AG10803 (cell line): ENCODE data around the gene SAMM50.

Experiments used
- DNase-seq: peaks from one replicate; pipeline ENCODE4 v3.0.0; 2010; ENCODE audit warnings: low read depth
- H3K4me3 ChIP-seq: 2 replicates; pipeline ENCODE4 v1.5.1; 2011; ENCODE audit warnings: mild to moderate bottlenecking, low read length, control low read depth
- TF ChIP-seq, protein P1 (sequence below): conservative IDR thresholded peaks from 2 replicates; pipeline ENCODE4 v1.5.1; 2011; ENCODE audit warnings: mild to moderate bottlenecking, low read length, control low read depth, inconsistent platforms

The SAMM50 gene

DNA sequence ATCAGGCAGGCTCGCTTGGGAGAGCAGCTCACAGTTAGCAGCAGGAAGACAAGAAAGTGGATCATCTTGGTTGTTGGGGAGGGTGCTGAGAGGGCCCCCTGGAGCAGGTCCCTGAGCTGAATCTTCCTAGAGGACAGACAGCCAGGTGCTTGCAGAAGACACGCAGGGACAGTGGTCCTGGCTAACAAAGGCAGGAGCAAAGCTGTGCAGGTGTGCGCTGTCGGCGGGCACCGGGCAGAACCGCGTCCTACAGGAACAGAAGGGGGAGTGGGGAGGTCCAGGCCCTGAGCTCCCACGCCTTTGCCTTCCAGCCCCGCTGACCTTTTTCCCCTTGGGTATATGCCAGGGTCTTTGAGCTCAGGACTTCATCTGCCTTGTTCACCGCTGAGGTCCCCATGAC lies 38.8 kb downstream of the SAMM50 start:
- no peak overlapping the region for H3K4me3 ChIP-seq
- DNase-seq: no peak
- TF ChIP-seq, protein P1, sequence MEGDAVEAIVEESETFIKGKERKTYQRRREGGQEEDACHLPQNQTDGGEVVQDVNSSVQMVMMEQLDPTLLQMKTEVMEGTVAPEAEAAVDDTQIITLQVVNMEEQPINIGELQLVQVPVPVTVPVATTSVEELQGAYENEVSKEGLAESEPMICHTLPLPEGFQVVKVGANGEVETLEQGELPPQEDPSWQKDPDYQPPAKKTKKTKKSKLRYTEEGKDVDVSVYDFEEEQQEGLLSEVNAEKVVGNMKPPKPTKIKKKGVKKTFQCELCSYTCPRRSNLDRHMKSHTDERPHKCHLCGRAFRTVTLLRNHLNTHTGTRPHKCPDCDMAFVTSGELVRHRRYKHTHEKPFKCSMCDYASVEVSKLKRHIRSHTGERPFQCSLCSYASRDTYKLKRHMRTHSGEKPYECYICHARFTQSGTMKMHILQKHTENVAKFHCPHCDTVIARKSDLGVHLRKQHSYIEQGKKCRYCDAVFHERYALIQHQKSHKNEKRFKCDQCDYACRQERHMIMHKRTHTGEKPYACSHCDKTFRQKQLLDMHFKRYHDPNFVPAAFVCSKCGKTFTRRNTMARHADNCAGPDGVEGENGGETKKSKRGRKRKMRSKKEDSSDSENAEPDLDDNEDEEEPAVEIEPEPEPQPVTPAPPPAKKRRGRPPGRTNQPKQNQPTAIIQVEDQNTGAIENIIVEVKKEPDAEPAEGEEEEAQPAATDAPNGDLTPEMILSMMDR: no peak

DNA sequence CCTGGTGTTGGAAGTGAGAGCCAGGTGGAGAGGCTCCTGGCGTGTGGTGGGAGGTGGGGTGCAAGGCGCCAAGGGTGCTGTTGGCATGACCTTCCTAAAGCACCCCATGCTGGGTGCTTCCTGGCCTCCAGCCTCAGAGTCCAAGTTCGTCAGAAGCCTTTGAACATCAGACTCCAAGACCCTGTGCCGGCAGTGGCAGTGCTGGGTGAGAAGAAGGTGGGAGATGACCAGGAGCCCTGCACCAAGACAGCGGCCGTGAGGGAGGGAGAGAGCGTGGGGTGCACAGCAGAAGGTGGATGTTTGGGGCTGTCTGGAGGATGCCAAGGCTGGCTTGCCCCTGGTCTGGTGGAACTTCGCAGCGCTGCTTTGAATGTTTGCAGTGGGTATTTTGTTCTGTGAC lies 39.2 kb downstream of the SAMM50 start:
- DNase-seq: no peak
- TF ChIP-seq, protein P1: no peak
- no peak overlapping the region for H3K4me3 ChIP-seq

DNA sequence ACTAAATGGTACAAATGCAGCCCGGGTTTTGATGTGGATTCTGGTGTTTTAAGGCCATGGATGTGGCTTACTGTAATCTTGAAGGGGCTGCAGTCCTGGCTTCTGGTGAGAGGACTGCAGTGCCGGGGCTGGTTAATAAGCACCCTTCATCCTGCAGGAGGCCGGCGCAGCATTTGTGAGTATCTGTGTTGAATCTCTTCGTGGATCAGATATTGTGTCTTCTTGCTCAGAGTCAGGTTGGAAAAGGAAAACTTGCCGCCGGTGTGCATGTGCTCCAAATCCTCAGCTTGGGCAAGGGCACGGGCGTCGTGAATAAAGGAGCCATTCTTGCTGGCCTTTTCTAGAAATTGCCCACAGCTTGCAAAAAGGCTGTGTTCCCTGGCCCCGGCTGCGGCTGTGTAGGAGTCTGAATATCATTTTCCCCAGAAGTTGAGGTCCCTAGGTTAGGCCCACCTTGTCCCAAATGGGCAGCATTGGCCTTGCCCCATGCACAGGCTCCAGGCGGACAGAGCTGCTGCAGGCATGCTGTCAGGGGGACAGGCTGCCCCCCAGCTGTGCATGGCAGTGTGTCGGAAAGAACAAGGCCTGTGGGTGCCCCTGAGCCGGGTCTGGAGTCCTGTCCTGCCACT lies 39.9 kb downstream of the SAMM50 start:
- TF ChIP-seq, protein P1: no peak
- H3K4me3 ChIP-seq: no peak overlapping the region

DNA sequence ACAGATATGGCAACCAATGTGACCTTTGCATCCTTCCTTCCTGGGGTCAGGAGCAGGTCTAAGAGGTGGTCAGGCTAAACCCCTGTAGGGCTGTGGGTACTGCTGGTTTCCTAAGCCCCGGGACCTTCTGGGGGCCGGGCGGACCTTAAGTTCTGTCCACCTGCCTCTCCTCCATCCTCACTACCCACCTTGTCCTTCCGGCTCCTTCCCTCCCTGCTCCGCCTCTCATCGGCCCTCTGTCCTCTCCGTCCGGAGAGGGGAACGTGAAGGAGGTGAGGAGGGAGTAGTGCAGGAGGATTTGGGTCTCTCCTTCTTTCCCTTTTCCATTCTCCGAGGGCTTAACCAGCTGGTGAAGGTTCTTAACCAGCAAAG lies 40.5 kb downstream of the SAMM50 start:
- no peak overlapping the region for H3K4me3 ChIP-seq
- no peak for DNase-seq
- TF ChIP-seq, protein P1: no peak

More for the DNA sequence above, 39.9 kb downstream of the SAMM50 start:
- DNase-seq: no peak

DNA sequence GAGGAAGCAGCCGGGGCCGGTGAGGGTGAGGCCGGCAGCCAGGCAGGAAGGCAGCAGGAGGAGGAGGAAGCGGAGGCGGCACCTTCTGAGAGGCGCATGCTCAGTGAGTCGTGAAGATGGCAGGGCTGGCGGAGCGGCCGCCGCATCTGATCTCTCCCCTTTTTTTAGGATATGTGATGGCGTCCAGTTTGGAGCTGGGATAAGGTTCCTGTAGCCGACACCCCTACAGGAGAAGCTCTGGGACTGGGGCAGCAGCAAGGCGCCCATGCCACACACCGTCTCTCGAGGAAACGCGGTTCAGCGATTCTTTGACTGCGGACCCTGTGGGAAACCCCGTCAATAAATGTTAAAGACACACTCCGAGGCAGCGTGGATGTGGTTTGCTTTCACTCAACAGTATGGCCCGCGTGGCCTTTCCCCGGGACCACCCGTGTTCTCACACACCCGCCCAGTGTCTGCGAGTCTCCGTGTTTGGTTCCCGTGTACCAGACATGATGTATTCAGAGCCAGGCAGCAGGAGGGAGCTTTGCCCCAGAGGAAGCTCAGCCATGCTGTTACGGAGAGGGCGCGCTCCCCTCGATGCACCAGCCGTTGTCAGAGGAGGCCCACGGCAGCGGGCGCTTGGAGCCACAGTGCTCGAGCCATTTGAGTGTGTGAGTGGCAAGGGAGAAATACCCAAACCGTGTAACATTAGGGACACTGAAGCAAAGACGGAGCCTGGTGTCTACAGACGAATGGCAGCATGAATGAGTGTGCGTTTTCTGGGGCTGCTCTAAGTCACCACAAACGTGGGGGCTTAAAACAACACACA lies 41.1 kb downstream of the SAMM50 start:
- TF ChIP-seq, protein P1: no peak
- H3K4me3 ChIP-seq: no peak overlapping the region
- no peak for DNase-seq

DNA sequence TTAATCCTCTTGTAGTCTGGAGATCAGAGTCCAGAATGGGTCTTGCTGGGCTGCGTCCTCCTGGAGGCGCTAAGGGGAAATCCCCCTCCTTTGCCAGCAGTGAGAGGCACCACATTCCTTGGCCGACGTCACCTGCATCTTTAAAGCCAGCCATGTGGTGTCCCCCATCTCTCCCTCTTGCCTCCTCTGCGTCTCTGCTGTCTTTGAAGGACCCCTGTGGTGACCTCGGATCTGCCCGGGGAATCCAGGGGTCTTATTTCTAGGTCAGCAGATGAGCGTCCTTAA lies 41.7 kb downstream of the SAMM50 start:
- no peak overlapping the region for H3K4me3 ChIP-seq
- TF ChIP-seq, protein P1: no peak
- DNase-seq: no peak

DNA sequence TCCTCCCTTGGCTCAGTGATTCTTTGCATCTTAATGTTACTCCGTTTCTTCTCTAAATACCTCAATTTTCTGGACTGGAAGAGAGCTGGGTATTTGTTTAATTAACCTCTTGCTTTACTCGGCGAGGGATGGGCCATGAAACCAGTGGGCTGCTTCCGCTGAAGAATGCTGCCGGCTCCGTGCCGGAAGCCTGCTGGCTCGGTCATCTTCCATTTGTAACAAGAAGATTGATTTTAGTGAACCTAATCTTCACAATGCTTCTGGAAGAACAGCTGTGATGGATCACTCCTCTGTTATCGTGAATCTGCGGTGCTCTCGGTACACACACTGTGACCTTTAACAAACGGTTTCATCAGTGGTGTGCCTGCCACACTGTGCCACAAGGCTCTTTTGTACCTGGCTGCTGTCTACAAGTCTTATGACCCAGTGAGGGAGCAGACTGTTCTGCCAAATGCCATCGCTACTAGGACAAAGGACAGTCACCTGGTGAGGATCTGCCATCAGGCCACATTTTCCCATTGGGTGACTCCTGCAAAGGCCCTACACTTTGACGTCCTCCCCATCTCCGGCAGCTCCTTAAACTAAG lies 43.5 kb downstream of the SAMM50 start:
- TF ChIP-seq, protein P1: no peak
- no peak for DNase-seq
- no peak overlapping the region for H3K4me3 ChIP-seq
